IMR-90 (cell line): ENCODE results near the gene METTL8. TPM values are rescaled to one million over a fixed set of nuclear protein-coding genes. Genes with fewer than 3 reads are reported as not detected.
"Not testable (repeated sequence)": the region's sequence is repeated elsewhere in the genome, so short reads cannot be mapped to it uniquely, and the experiment has no call there.

ENCODE experiments used
- ATAC-seq: fragments of 200-7000 bp; cut with Tn5 transposase; 2 replicates; pipeline ENCODE4 v1.9.1; 2020; ENCODE audit warnings: low read depth, mild to moderate bottlenecking, moderate library complexity
- BruUV-seq: library from RNA; stranded (reverse); fragments of 400-500 nt; replicated peaks from 2 replicates; lab custom pipeline; 2021; lab: Mats Ljungman, UMichigan
- CTCF ChIA-PET: fragments of 300-600 bp; formaldehyde crosslinking; extraction: SDS; loops from one replicate; lab custom pipeline; 2021; ENCODE audit warnings: antibody characterized with exemption; lab: Yijun Ruan, JAX
- POLR2A ChIA-PET: fragments of 300-600 bp; sonication (Branson Sonifier 250); formaldehyde crosslinking; loops from one replicate; lab custom pipeline; 2022; ENCODE audit warnings: antibody characterized with exemption; ENCODE audit not compliant: unreplicated experiment; lab: Charles Lee
- DNase-seq: peaks from one replicate; pipeline ENCODE4 v3.0.0; 2013
- H2AFZ ChIP-seq: replicated peaks from 2 replicates; pipeline ENCODE3; 2013; ENCODE audit warnings: low read length, mild to moderate bottlenecking; ENCODE audit not compliant: poor library complexity
- H2AK5ac ChIP-seq: 2 replicates; pipeline ENCODE4 v1.6.1; 2013; ENCODE audit warnings: low read depth, low read length, inconsistent platforms
- H2AK9ac ChIP-seq: replicated peaks from 2 replicates; pipeline ENCODE3; 2013; ENCODE audit warnings: mild to moderate bottlenecking, low read depth, low read length, moderate library complexity; ENCODE audit not compliant: poor library complexity
- H2BK120ac ChIP-seq: 2 replicates; pipeline ENCODE4 v1.6.1; 2013; ENCODE audit warnings: low read depth, low read length, inconsistent platforms
- H2BK15ac ChIP-seq: 3 replicates; pipeline ENCODE4 v1.6.1; 2013; ENCODE audit warnings: low read depth, low read length, inconsistent platforms
- H2BK20ac ChIP-seq: 2 replicates; pipeline ENCODE4 v1.6.1; 2013; ENCODE audit warnings: low read depth, mild to moderate bottlenecking, inconsistent platforms, low read length, moderate library complexity
- H2BK5ac ChIP-seq: 2 replicates; pipeline ENCODE4 v1.6.1; 2013; ENCODE audit warnings: mild to moderate bottlenecking, low read depth, low read length, inconsistent platforms; ENCODE audit not compliant: poor library complexity, severe bottlenecking
- H3K14ac ChIP-seq: replicated peaks from 2 replicates; pipeline ENCODE4 v1.6.1; 2013; ENCODE audit warnings: low read depth, low read length, inconsistent platforms
- H3K18ac ChIP-seq: 2 replicates; pipeline ENCODE4 v1.6.1; 2013; ENCODE audit warnings: low read depth, low read length, control low read depth
- H3K23ac ChIP-seq: 2 replicates; pipeline ENCODE4 v1.6.1; 2013; ENCODE audit warnings: low read depth, low read length, inconsistent platforms
- H3K27ac ChIP-seq: 2 replicates; pipeline ENCODE4 v1.5.1; 2013; ENCODE audit warnings: mild to moderate bottlenecking, control low read depth, low read length; ENCODE audit not compliant: insufficient read depth
- H3K27me3 ChIP-seq: 2 replicates; pipeline ENCODE4 v1.6.1; 2013; ENCODE audit warnings: low read length; ENCODE audit not compliant: control insufficient read depth, insufficient read depth
- H3K36me3 ChIP-seq: 2 replicates; pipeline ENCODE4 v1.6.1; 2013; ENCODE audit warnings: low read length, mixed read lengths; ENCODE audit not compliant: control insufficient read depth, insufficient read depth
- H3K4ac ChIP-seq: 2 replicates; pipeline ENCODE4 v1.6.1; 2013; ENCODE audit warnings: low read depth, low read length, inconsistent platforms
- H3K4me1 ChIP-seq: 2 replicates; pipeline ENCODE4 v1.6.1; 2013; ENCODE audit warnings: low read length, mixed read lengths; ENCODE audit not compliant: control insufficient read depth, insufficient read depth
- H3K4me2 ChIP-seq: 2 replicates; pipeline ENCODE4 v1.6.1; 2013; ENCODE audit warnings: low read depth, mild to moderate bottlenecking, control low read depth, low read length, moderate library complexity
- H3K4me3 ChIP-seq: 2 replicates; pipeline ENCODE4 v1.5.1; 2013; ENCODE audit warnings: low read depth, mild to moderate bottlenecking, control low read depth, low read length, moderate library complexity; ENCODE audit not compliant: insufficient read depth
- H3K56ac ChIP-seq: 2 replicates; pipeline ENCODE4 v1.6.1; 2013; ENCODE audit warnings: low read length, inconsistent platforms; ENCODE audit not compliant: insufficient read depth; ENCODE audit errors: extremely low read depth
- H3K79me1 ChIP-seq, 2 experiments: 2 replicates each; pipeline ENCODE4 v1.6.1; 2013; ENCODE audit warnings: low read length in 2 of 2, inconsistent platforms in 1 of 2, low read depth in 1 of 2
- H3K9ac ChIP-seq: 2 replicates; pipeline ENCODE4 v1.6.1; 2013; ENCODE audit warnings: low read depth, low read length, control low read depth
- H3K9me1 ChIP-seq: 2 replicates; pipeline ENCODE4 v1.6.1; 2013; ENCODE audit warnings: low read length, inconsistent platforms; ENCODE audit not compliant: insufficient read depth
- H3K9me3 ChIP-seq: 2 replicates; pipeline ENCODE4 v1.6.1; 2013; ENCODE audit warnings: low read length; ENCODE audit not compliant: control insufficient read depth, insufficient read depth
- H4K20me1 ChIP-seq: 2 replicates; pipeline ENCODE4 v1.6.1; 2013; ENCODE audit warnings: low read length, inconsistent platforms; ENCODE audit not compliant: insufficient read depth
- H4K5ac ChIP-seq: 2 replicates; pipeline ENCODE4 v1.6.1; 2013; ENCODE audit warnings: mild to moderate bottlenecking, low read depth, low read length, control low read depth
- H4K8ac ChIP-seq, 2 experiments: 2 replicates each; pipeline ENCODE4 v1.6.1; 2013; ENCODE audit warnings: low read depth in 2 of 2, low read length in 2 of 2, control low read depth in 1 of 2, inconsistent platforms in 1 of 2
- H4K91ac ChIP-seq: 2 replicates; pipeline ENCODE4 v1.6.1; 2013; ENCODE audit warnings: low read depth, low read length, inconsistent platforms; ENCODE audit not compliant: insufficient read depth
- MAFK ChIP-seq: IDR thresholded peaks from 2 replicates; pipeline ENCODE4 v1.6.1; 2012; ENCODE audit warnings: low read depth, low read length, improper control_type of control experiment
- SMC3 ChIP-seq: fragments of 150-350 bp; IDR thresholded peaks from 2 replicates; pipeline ENCODE4 v1.6.1; 2016; ENCODE audit warnings: low read depth, mild to moderate bottlenecking, antibody characterized with exemption, low read length, moderate library complexity
- WGBS, 2 experiments: methylation state at CpG; one replicate each; pipeline versions ENCODE4 v1.1.5 to v1.1.7; 2013; ENCODE audit warnings: missing lambda C conversion rate in 2 of 2; ENCODE audit not compliant: insufficient read length in 1 of 2; ENCODE audit errors: extremely low coverage in 2 of 2; 5-methylcytosine and 5-hydroxymethylcytosine counted together
- dilution Hi-C: fragments of 300-500 bp; cut with HindIII; formaldehyde crosslinking; loops from one replicate; pipeline ENCODE4 v1.14.3; 2018; ENCODE audit warnings: low sequenced_read_pairs; ENCODE audit not compliant: unreplicated experiment
- in situ Hi-C: fragments of 300-500 bp; cut with MboI; formaldehyde crosslinking; loops from 3 replicates; pipeline ENCODE4 v1.14.3; 2019; ENCODE audit warnings: low sequenced_read_pairs, inconsistent platforms, mixed read lengths
- intact Hi-C: fragments of 100-400 bp; cut with micrococcal nuclease; formaldehyde crosslinking; loops from 2 replicates; pipeline ENCODE4 v1.10.0; 2022
- polyA plus RNA-seq, 3 experiments: library from polyadenylated mRNA; depleted of rRNA; stranded (reverse); fragments of >200 nt; gene quantifications; 2 replicates each; pipeline ENCODE4 v1.2.3, GENCODE V29; 2012; ENCODE audit warnings: low replicate concordance in 1 of 3
- total RNA-seq: library from RNA; depleted of rRNA; stranded (reverse); fragments of >200 nt; gene quantifications from 2 replicates; pipeline ENCODE4 v1.2.3, GENCODE V29; 2012

The METTL8 gene
- total and polyA plus RNA-seq, 2 of the 4 experiments (the other 2 are of a cell fraction) = 6.9 to 10.6 TPM

DNA sequence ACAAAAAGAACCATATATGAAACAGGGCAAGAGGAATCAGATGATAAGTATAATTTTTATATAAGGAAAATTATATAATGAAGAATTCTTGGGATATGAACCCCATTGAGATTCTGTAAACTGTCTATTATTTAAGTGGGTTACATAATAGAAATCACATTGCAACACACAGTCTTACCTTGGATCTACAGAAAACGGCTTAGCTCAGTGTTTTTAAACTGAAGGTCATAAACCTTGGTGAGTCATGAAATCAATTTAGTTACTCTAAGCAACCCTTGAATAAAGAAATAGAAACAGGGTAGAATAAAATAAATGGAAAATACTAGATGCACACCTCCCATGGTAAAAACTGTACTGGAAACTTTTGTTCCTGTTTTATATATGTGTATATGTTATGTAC, 50.7 kb downstream of the METTL8 start:
- no peaks in the 10 kb centered on the region for H3K4me1 ChIP-seq
- H3K79me1 ChIP-seq = peaks cover 2 to 3% of the 10 kb centered on the region in 2 experiments; a peak in 1 of 4 replicates
- H2AK5ac ChIP-seq = no peak overlapping the region
- H3K9me1 ChIP-seq = no peaks in the 10 kb centered on the region
- no peaks in the 10 kb centered on the region for H3K9me3 ChIP-seq
- WGBS, 2 experiments = no CpG with 5 or more reads among the region's 1 CpG
- H4K8ac ChIP-seq = no peak overlapping the region
- ChIA-PET POLR2A (no interaction called here), CTCF (no interaction called here)
- no peaks in the 10 kb centered on the region for H3K27me3 ChIP-seq
- H3K23ac ChIP-seq = no peak overlapping the region
- H3K56ac ChIP-seq = no peak overlapping the region
- no peak overlapping the region for H3K18ac ChIP-seq
- no peak overlapping the region for H3K4me2 ChIP-seq
- in situ Hi-C loops (no loop called here), dilution Hi-C loops (no loop called here), intact Hi-C loops (no loop called here)
- H2BK120ac ChIP-seq = no peak overlapping the region
- no peak overlapping the region for H3K9ac ChIP-seq
- ATAC-seq (no peak), DNase-seq (peak; percentile 18)
- TF ChIP-seq SMC3 = no peak
- TF ChIP-seq MAFK = 0 out of 2 replicates have a peak, but pooled peaks have one; percentile 5
- no peak overlapping the region for H3K4ac ChIP-seq
- H3K4me3 ChIP-seq = no peak overlapping the region
- no peak overlapping the region for H2BK20ac ChIP-seq
- H3K27ac ChIP-seq = no peak overlapping the region
- no peak overlapping the region for H3K14ac ChIP-seq
- BruUV-seq = no TSS peak
- H2AFZ ChIP-seq = no peak overlapping the region
- H2BK5ac ChIP-seq = no peak overlapping the region
- H4K20me1 ChIP-seq = no peaks in the 10 kb centered on the region
- no peaks in the 10 kb centered on the region for H3K36me3 ChIP-seq
- no peak overlapping the region for H4K91ac ChIP-seq
- H4K5ac ChIP-seq = no peak overlapping the region
- H2BK15ac ChIP-seq = no peak overlapping the region
- no peak overlapping the region for H2AK9ac ChIP-seq

DNA sequence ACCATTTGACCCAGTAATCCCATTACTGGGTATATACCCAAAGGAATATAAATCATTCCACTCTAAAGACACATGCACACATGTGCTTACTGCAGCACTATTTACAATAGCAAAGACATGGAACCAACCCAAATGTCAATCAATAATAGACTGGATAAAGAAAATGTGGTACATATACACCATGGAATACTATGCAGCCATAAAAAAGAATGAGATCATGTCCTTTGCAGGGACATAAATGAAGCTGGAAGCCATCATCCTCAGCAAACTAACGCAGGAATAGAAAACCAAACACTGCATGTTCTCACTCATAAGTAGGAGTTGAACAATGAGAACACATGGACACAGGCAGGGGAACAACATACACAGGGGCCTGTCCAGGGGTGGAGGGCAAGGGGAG, 51.6 kb downstream of the METTL8 start:
- CTCF ChIA-PET, BruUV-seq, H3K27me3 ChIP-seq, H4K91ac ChIP-seq, H3K56ac ChIP-seq, ATAC-seq, H3K18ac ChIP-seq, H2BK5ac ChIP-seq, in situ Hi-C loops, H3K4ac ChIP-seq, H2AFZ ChIP-seq, H3K23ac ChIP-seq, H3K9ac ChIP-seq, H3K9me1 ChIP-seq, POLR2A ChIA-PET, H3K4me2 ChIP-seq, H3K4me3 ChIP-seq, H4K20me1 ChIP-seq, intact Hi-C loops, H2AK5ac ChIP-seq, H4K8ac ChIP-seq, H3K14ac ChIP-seq, H3K27ac ChIP-seq, H2BK120ac ChIP-seq, H2BK20ac ChIP-seq, dilution Hi-C loops, H3K9me3 ChIP-seq, H3K79me1 ChIP-seq, DNase-seq, H3K36me3 ChIP-seq, H4K5ac ChIP-seq, H3K4me1 ChIP-seq, H2BK15ac ChIP-seq, H2AK9ac ChIP-seq: not testable (repeated sequence)
- no CpG with 5 or more reads among the region's 1 CpG for WGBS, 2 experiments
